GM23338 (cell line): ENCODE measurements around the gene CDCA4. TPM values are rescaled to one million over a fixed set of nuclear protein-coding genes. Genes with fewer than 3 reads are reported as not detected.

Experiments
- ATAC-seq: fragments of 200-7000 bp; cut with Tn5 transposase; 3 replicates; pipeline ENCODE4 v1.9.1; 2020
- DNase-seq: peaks from one replicate; pipeline ENCODE4 v3.0.0-alpha.2; 2015; ENCODE audit warnings: low spot score
- H2AFZ ChIP-seq: fragments of 200-600 bp; sonication (generic); 2 replicates; pipeline ENCODE4 v1.8.0; 2016; ENCODE audit warnings: antibody characterized with exemption, mild to moderate bottlenecking, moderate library complexity
- H3F3A ChIP-seq: fragments of 200-600 bp; sonication (generic); replicated peaks from 2 replicates; pipeline ENCODE4 v1.8.0; 2017; ENCODE audit warnings: antibody characterized with exemption, mixed run types, low read depth
- H3K27ac ChIP-seq: fragments of 200-600 bp; sonication (generic); 2 replicates; pipeline ENCODE4 v1.6.1; 2016; ENCODE audit warnings: low read depth
- H3K27me3 ChIP-seq: fragments of 200-600 bp; sonication (generic); 2 replicates; pipeline ENCODE4 v1.8.0; 2016; ENCODE audit warnings: mild to moderate bottlenecking, mixed run types, moderate library complexity; ENCODE audit not compliant: insufficient read depth
- H3K36me3 ChIP-seq: fragments of 200-600 bp; sonication (generic); 2 replicates; pipeline ENCODE4 v1.8.0; 2016; ENCODE audit warnings: mild to moderate bottlenecking; ENCODE audit not compliant: insufficient read depth
- H3K4me1 ChIP-seq: fragments of 200-600 bp; sonication (generic); 2 replicates; pipeline ENCODE4 v1.8.0; 2016; ENCODE audit warnings: mild to moderate bottlenecking, moderate library complexity; ENCODE audit not compliant: insufficient read depth
- H3K4me2 ChIP-seq: fragments of 200-600 bp; sonication (generic); 2 replicates; pipeline ENCODE4 v1.7.1; 2017; ENCODE audit warnings: mixed run types
- H3K4me3 ChIP-seq: fragments of 200-600 bp; sonication (generic); 2 replicates; pipeline ENCODE4 v1.6.1; 2016; ENCODE audit warnings: mixed run types
- H3K79me2 ChIP-seq: fragments of 200-600 bp; sonication (generic); replicated peaks from 2 replicates; pipeline ENCODE4 v1.8.0; 2017; ENCODE audit warnings: mild to moderate bottlenecking; ENCODE audit not compliant: insufficient read depth
- H3K9me2 ChIP-seq: fragments of 200-600 bp; sonication (generic); 2 replicates; pipeline ENCODE4 v1.8.0; 2017; ENCODE audit not compliant: insufficient read depth
- H4K20me1 ChIP-seq: fragments of 200-600 bp; sonication (generic); replicated peaks from 2 replicates; pipeline ENCODE4 v1.8.0; 2017; ENCODE audit warnings: mild to moderate bottlenecking; ENCODE audit not compliant: insufficient read depth
- H3K27ac Mint-ChIP-seq: 2 replicates; pipeline ENCODE4 v1.8.0; 2020; ENCODE audit warnings: inconsistent platforms, mild to moderate bottlenecking, moderate library complexity, mixed read lengths
- H3K27me3 Mint-ChIP-seq: 3 replicates; pipeline ENCODE4 v1.8.0; 2022; ENCODE audit warnings: low read depth, mild to moderate bottlenecking, moderate library complexity, mixed read lengths, inconsistent platforms; ENCODE audit not compliant: insufficient read depth, poor library complexity
- H3K36me3 Mint-ChIP-seq: 3 replicates; pipeline ENCODE4 v1.8.0; 2021; ENCODE audit warnings: low read depth, mild to moderate bottlenecking, inconsistent platforms, moderate library complexity, mixed read lengths
- H3K4me1 Mint-ChIP-seq: 3 replicates; pipeline ENCODE4 v1.8.0; 2020; ENCODE audit warnings: mild to moderate bottlenecking, inconsistent platforms, mixed read lengths
- H3K4me3 Mint-ChIP-seq: 3 replicates; pipeline ENCODE4 v1.8.0; 2021; ENCODE audit warnings: moderate library complexity, mild to moderate bottlenecking, inconsistent platforms, mixed read lengths
- H3K9me3 Mint-ChIP-seq: 3 replicates; pipeline ENCODE4 v1.8.0; 2020; ENCODE audit warnings: moderate library complexity, mild to moderate bottlenecking, inconsistent platforms, mixed read lengths
- CREB1 ChIP-seq: fragments of 250-450 bp; sonication (Bioruptor Pico); IDR thresholded peaks from 2 replicates; pipeline ENCODE4 v1.5.0; 2020; ENCODE audit warnings: low read depth, mild to moderate bottlenecking, moderate library complexity
- CTCF ChIP-seq, 2 experiments: fragments of 200-600 bp in 1 of 2; sonication (generic) in 1 of 2; conservative IDR thresholded peaks; 2 replicates each; pipeline versions ENCODE4 v1.5.1 to v1.6.1; 2016 to 2017; ENCODE audit warnings: antibody characterized with exemption in 2 of 2, low read depth in 2 of 2, mild to moderate bottlenecking in 2 of 2, moderate library complexity in 1 of 2
- EZH2 ChIP-seq: fragments of 200-600 bp; sonication (generic); IDR thresholded peaks from one replicate; pipeline ENCODE4 v1.8.0; 2017; ENCODE audit warnings: antibody characterized with exemption, mild to moderate bottlenecking, low read depth; ENCODE audit not compliant: unreplicated experiment
- EZH2phosphoT487 ChIP-seq: fragments of 200-600 bp; sonication (generic); IDR thresholded peaks from one replicate; pipeline ENCODE4 v1.8.1; 2018; ENCODE audit warnings: antibody characterized with exemption; ENCODE audit not compliant: unreplicated experiment
- JUNB ChIP-seq: IDR thresholded peaks from one replicate; pipeline ENCODE4 v1.6.1; 2016; ENCODE audit warnings: antibody characterized with exemption; ENCODE audit not compliant: unreplicated experiment
- NANOG ChIP-seq: IDR thresholded peaks from 2 replicates; pipeline ENCODE4 v1.6.1; 2016; ENCODE audit warnings: antibody characterized with exemption, borderline replicate concordance
- POLR2AphosphoS5 ChIP-seq: IDR thresholded peaks from 2 replicates; pipeline ENCODE4 v1.6.1; 2016; ENCODE audit warnings: antibody characterized with exemption, low read depth
- ZNF331 ChIP-seq: fragments of 250-450 bp; sonication (Bioruptor Pico); IDR thresholded peaks from 2 replicates; pipeline ENCODE4 v1.5.0; 2020; ENCODE audit warnings: low read depth, mild to moderate bottlenecking, moderate library complexity
- ZNF462 ChIP-seq: fragments of 250-450 bp; sonication (Bioruptor Pico); IDR thresholded peaks from 2 replicates; pipeline ENCODE4 v1.5.0; 2020; ENCODE audit warnings: mild to moderate bottlenecking, moderate library complexity
- polyA plus RNA-seq: library from polyadenylated mRNA; unstranded; fragments of >200 nt; fragmentation: Nextera tagmentation; extraction: Ambion mirVana; gene quantifications from 2 replicates; pipeline ENCODE4 v1.2.1, GENCODE V29; 2016
- total RNA-seq: library from RNA; depleted of rRNA; stranded (reverse); fragments of >200 nt; shearing (Covaris generic); gene quantifications from 2 replicates; pipeline ENCODE4 v1.2.3, GENCODE V29; 2014

CDCA4 gene
- total and polyA plus RNA-seq, 2 experiments from 2014 or later = 32.6 to 70.7 TPM

- Histone ChIP-seq H4K20me1 (no peaks in the 10 kb centered on the region), H3F3A (no peaks in the 10 kb centered on the region), H3K27me3 (no peaks in the 10 kb centered on the region), H3K27ac (no peak overlapping the region), H3K36me3 (no peaks in the 10 kb centered on the region), H3K79me2 (no peaks in the 10 kb centered on the region), H3K4me3 (no peak overlapping the region), H3K4me2 (no peak overlapping the region), H2AFZ (no peak overlapping the region), H3K9me2 (no peaks in the 10 kb centered on the region), H3K4me1 (peaks cover 13% of the 10 kb centered on the region; the same call in 1 of the 2 replicates)
- no peak for DNase-seq
- Mint-ChIP-seq H3K4me1 (peaks cover 10% of the 10 kb centered on the region; the same call in 2 of the 3 replicates), H3K4me3 (no peak overlapping the region), H3K27ac (no peak overlapping the region), H3K9me3 (no peaks in the 10 kb centered on the region), H3K27me3 (peaks cover 14% of the 10 kb centered on the region), H3K36me3 (no peaks in the 10 kb centered on the region)
- no peak for ATAC-seq
- TF ChIP-seq CTCF (conservative IDR thresholded peaks at IDR 0.05; ENCODE audit: low read depth in 2 of 2) (no peak), JUNB (no peak), EZH2phosphoT487 (no peak), NANOG (no peak), POLR2AphosphoS5 (no peak), EZH2 (no peak), ZNF462 (CRISPR knock-in tag) (no peak), CREB1 (no peak), ZNF331 (no peak)
Measured at GRCh38 chr14:104965561-104966231, 55.2 kb downstream of the CDCA4 start.
